Muscle of leg (tissue), 11 donors: ENCODE results near the gene EPM2AIP1. TPM values are rescaled to one million over a fixed set of nuclear protein-coding genes. Genes with fewer than 3 reads are reported as not detected.
"Not testable (repeated sequence)": the region's sequence is repeated elsewhere in the genome, so short reads cannot be mapped to it uniquely, and the experiment has no call there.

Experiments used
- DNase-seq: peaks from one replicate; pipeline ENCODE4 v3.0.0; 2013
- H3K27ac ChIP-seq: one replicate; pipeline ENCODE4 v1.5.1; 2013; ENCODE audit warnings: mild to moderate bottlenecking, low read length, control low read depth
- H3K27me3 ChIP-seq: one replicate; pipeline ENCODE4 v1.6.1; 2013; ENCODE audit warnings: low read length; ENCODE audit not compliant: control insufficient read depth, insufficient read depth
- H3K36me3 ChIP-seq: one replicate; pipeline ENCODE4 v1.6.1; 2013; ENCODE audit warnings: low read length; ENCODE audit not compliant: control insufficient read depth, insufficient read depth
- H3K4me1 ChIP-seq: one replicate; pipeline ENCODE4 v1.6.1; 2013; ENCODE audit warnings: low read length; ENCODE audit not compliant: control insufficient read depth, insufficient read depth
- H3K4me3 ChIP-seq: one replicate; pipeline ENCODE4 v1.5.1; 2013; ENCODE audit warnings: low read length, control low read depth
- H3K9me3 ChIP-seq: replicated peaks from 2 replicates; pipeline ENCODE4 v1.6.1; 2013; ENCODE audit warnings: low read depth, low read length; ENCODE audit not compliant: control insufficient read depth
- WGBS: methylation state at CpG from one replicate; pipeline ENCODE4 v1.1.5; 2013; ENCODE audit warnings: missing lambda C conversion rate; ENCODE audit not compliant: insufficient coverage; 5-methylcytosine and 5-hydroxymethylcytosine counted together
- polyA plus RNA-seq, 8 donors: library from polyadenylated mRNA; unstranded; fragments of 120-200 nt; gene quantifications; one replicate each; pipeline versions ENCODE4 v1.2.1 to v1.2.3, GENCODE V29; 2013; ENCODE audit warnings: inconsistent platforms in 1 of 8, low replicate concordance in 1 of 8; ENCODE audit not compliant: insufficient read length in 8 of 8, insufficient read depth in 1 of 8
- total RNA-seq: library from RNA; stranded (reverse); fragments of 120-200 nt; gene quantifications from one replicate; pipeline ENCODE4 v1.2.4, GENCODE V29; 2013

Gene EPM2AIP1
- total and polyA plus RNA-seq, 9 donors, result 19.4 to 32.3 (median 26.2) TPM

DNA sequence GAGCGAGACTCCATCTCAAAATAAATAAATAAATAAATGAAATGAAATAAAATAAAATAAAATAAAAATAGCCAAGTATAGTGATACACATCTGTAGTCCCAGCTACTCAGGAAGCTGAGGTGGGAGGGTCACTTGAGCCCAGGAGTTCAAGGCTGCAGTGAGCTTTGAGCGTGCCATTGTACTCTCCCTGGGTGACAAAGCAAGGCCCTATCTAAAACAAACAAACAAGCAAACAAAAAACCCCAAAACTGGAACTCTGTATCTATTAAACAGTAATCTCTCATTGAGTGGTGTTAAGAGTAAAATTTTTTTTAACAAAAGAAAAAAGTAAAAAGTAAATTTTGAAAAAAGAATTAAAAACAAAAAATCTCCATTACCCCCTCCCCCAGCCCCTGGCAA is 20.8 kb downstream of the EPM2AIP1 start:
- Histone ChIP-seq H3K27ac (no peak overlapping the region), H3K9me3 (no peaks in the 10 kb centered on the region), H3K36me3 (no peaks in the 10 kb centered on the region), H3K4me1 (peaks cover 2% of the 10 kb centered on the region), H3K4me3 (no peak overlapping the region), H3K27me3 (no peaks in the 10 kb centered on the region)
- DNase-seq, result no peak
- WGBS, result no CpG with 5 or more reads among the region's 2 CpGs

DNA sequence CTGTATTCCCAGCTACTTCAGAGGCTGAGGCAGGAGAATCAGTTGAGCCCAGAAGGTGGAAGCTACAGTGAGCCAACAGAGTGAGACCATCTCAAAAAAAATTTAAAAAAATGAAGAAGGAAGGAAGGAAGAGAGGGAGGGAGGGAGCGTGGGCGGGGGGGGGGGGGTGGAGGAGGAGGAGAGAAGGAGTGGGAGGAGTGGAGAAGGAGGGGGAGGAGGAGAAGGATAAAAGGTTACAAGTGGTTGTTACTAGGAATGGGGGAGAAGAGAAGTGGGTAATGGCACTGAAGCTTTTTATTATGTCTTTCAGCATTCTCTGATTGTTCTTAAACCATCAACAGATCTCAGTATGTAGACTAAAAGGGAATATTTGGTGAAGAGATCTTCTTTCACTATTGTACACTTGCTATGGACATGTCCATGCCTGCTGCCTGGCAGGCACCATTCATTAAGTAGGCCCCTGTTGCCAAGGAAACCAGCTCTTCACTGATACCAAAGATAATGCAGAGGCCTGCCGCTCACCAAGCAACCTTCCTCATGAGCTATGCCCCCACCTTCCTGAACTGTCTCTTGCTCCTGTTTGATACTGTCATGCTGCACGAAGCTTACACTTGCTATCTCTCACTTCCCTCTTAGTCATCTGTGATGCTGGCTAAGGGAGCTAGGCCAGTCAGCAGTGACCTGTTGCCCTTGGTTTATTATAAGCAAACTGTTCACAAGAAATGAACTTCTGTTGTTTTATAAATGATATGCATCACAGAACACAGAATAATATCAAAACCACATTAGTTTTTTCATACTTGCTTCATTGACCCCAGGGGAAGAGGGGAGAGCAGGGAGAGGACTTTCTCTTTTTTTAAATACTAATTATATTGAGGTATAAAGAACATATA is 23.1 kb downstream of the EPM2AIP1 start:
- Histone ChIP-seq H3K4me1 (peaks cover 2% of the 10 kb centered on the region), H3K4me3 (no peak overlapping the region), H3K27ac (no peak overlapping the region), H3K27me3 (no peaks in the 10 kb centered on the region), H3K9me3 (no peaks in the 10 kb centered on the region), H3K36me3 (no peaks in the 10 kb centered on the region)
- WGBS, result 31% methylated on average over 2 of the region's 4 CpGs
- DNase-seq, result peak; percentile 34

DNA sequence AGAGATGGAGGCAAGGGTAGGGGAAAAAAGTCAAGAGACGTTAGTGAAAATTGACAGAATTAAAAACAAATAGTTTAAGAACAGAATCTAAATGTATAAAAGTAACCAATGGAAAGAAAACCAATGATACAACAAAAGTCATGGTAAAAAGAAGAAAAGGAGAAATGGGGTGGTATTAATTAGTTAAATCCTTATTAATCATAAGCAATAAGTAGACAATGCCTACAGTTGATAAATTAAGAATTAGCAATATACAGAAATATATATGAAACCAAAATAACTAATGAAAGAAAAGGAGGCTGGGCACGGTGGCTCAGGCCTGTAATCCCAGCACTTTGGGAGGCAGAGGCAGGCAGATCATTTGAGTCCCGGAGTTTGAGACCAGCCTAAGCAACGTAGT is 23.8 kb downstream of the EPM2AIP1 start:
- Histone ChIP-seq H3K9me3 (no peaks in the 10 kb centered on the region), H3K36me3 (no peaks in the 10 kb centered on the region), H3K27me3 (no peaks in the 10 kb centered on the region), H3K4me1 (peaks cover 2% of the 10 kb centered on the region), H3K4me3 (no peak overlapping the region), H3K27ac (no peak overlapping the region)
- 100% methylated on average over 2 of the region's 4 CpGs for WGBS
- no peak for DNase-seq

DNA sequence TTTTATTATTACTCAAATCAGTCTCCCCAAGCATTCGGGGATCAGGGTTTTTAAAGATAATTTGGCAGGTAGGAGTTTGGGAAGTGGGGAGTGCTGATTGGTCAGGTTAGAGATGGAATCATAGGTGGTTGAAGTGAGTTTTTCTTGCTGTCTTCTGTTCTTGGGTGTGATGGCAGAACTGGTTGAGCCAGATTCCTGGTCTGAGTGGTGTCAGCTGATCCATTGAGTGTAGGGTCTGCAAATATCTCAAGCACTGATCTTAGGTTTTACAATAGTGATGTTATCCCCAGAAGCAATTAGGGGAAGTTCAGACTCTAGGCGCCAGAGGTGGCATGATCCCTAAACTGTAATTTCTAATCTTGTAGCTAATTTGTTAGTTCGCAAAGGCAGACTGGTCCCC is 27.5 kb downstream of the EPM2AIP1 start:
- Histone ChIP-seq H3K9me3 (no peaks in the 10 kb centered on the region), H3K36me3 (no peaks in the 10 kb centered on the region), H3K4me3 (no peak overlapping the region), H3K27ac (no peak overlapping the region), H3K4me1 (peaks cover 2% of the 10 kb centered on the region), H3K27me3 (no peaks in the 10 kb centered on the region)
- WGBS, result 44% methylated on average over 1 of the region's 3 CpGs
- DNase-seq, result no peak

DNA sequence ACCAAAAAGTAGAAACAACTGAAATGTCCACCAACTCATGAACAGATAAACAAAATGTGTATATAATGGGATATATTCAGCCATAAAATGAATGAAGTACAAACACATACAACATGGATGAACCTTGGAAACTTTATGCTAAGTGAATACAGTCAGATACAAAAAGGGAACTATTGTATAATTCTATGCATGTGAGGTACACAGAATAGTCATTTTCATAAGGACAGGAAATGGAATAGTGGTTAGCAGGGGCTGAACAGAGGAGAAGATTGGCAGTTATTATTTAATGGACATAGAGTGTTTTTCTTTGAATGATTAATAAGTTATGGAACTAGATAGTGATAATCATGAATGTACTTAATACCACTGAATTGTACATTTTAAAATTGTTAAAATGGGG is 28.1 kb downstream of the EPM2AIP1 start:
- Histone ChIP-seq H3K27me3 (no peaks in the 10 kb centered on the region), H3K4me1 (peaks cover under 1% of the 10 kb centered on the region), H3K4me3 (no peak overlapping the region), H3K27ac (no peak overlapping the region), H3K9me3 (no peaks in the 10 kb centered on the region), H3K36me3 (no peaks in the 10 kb centered on the region)
- DNase-seq, result no peak

- DNase-seq, result no peak
- Histone ChIP-seq H3K9me3 (no peaks in the 10 kb centered on the region), H3K4me3 (no peak overlapping the region), H3K4me1 (no peaks in the 10 kb centered on the region), H3K36me3 (no peaks in the 10 kb centered on the region), H3K27me3 (no peaks in the 10 kb centered on the region), H3K27ac (no peak overlapping the region)
- WGBS, result no CpG with 5 or more reads among the region's 1 CpG
Measured at GRCh38 chr3:36964331-36964730, 28.6 kb downstream of the EPM2AIP1 start.

DNA sequence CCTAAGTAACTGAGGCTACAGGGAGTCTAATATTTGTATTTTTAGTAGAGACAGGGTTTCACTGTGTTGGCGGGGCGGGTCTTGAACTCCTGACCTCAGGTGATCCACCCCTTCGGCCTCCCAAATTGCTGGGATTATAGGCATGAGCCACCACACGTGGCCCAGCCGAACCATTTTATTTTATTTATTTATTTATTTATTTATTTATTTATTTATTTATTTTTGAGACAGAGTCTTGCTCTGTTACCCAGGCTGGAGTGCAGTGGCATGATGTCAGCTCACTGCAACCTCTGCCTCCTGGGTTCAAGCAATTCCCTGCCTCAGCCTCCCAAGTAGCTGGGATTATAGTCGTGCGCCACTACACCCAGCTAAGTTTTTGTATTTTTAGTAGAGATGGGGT is 29.9 kb downstream of the EPM2AIP1 start:
- not testable (repeated sequence) for H3K36me3 ChIP-seq, H3K9me3 ChIP-seq, H3K4me3 ChIP-seq, DNase-seq, H3K27me3 ChIP-seq, H3K4me1 ChIP-seq, H3K27ac ChIP-seq
- WGBS, result no CpG with 5 or more reads among the region's 7 CpGs

DNA sequence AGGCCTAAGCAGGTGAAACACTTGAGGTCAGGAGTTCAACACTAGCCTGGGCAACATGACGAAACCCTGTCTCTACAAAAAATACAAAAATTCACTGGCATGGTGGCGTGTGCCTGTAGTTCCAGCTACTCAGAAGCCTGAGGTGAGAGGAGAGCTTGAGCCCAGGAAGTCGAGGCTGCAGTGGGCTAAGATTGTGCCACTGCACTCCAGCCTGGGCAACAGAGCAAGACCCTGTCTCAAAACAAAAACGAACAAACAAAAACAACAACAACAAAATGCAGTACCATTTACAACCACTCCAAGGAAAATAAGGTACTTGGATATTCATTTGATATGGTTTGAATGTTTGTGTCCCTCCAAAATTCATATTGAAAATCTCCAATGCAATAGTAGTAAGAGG is 32.4 kb downstream of the EPM2AIP1 start:
- DNase-seq, result no peak
- H3K4me1 ChIP-seq, result no peaks in the 10 kb centered on the region
- no CpG with 5 or more reads among the region's 4 CpGs for WGBS
- H3K9me3 ChIP-seq, result no peaks in the 10 kb centered on the region
- H3K36me3 ChIP-seq, result no peaks in the 10 kb centered on the region
- H3K4me3 ChIP-seq, result no peak overlapping the region
- H3K27me3 ChIP-seq, result no peaks in the 10 kb centered on the region
- H3K27ac ChIP-seq, result no peak overlapping the region

DNA sequence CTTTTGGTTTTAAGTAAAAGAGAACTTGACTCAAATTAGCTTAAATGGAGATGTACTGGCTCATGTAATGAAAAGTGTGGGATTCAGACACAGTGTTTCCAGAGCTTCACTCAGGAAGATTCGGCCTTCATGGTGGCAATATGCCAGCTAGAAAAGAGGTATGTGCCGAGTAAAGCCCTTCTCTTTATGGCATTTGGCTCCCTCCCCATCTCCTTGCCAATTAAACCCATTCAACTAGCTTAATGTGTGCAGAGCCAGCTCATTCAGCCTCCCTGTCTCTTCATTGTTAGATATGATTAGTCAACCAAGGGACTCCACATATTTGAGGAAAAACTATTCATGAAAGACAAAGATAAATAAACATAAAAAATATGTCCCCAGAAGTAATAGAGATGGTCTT is 33.1 kb downstream of the EPM2AIP1 start:
- WGBS, result no CpG with 5 or more reads among the region's 2 CpGs
- Histone ChIP-seq H3K4me1 (no peaks in the 10 kb centered on the region), H3K4me3 (no peak overlapping the region), H3K36me3 (no peaks in the 10 kb centered on the region), H3K27ac (no peak overlapping the region), H3K27me3 (no peaks in the 10 kb centered on the region), H3K9me3 (no peaks in the 10 kb centered on the region)
- DNase-seq, result no peak

GRCh38 chr3:36957862-36958686 is 34.9 kb downstream of the EPM2AIP1 start:
- Histone ChIP-seq H3K36me3 (no peaks in the 10 kb centered on the region), H3K27ac (no peak overlapping the region), H3K4me3 (no peak overlapping the region), H3K4me1 (no peaks in the 10 kb centered on the region), H3K9me3 (no peaks in the 10 kb centered on the region), H3K27me3 (no peaks in the 10 kb centered on the region)
- DNase-seq, result no peak
- no CpG with 5 or more reads among the region's 3 CpGs for WGBS
